ENCODE measurements around the gene ZBTB7C. TPM values are rescaled to one million over a fixed set of nuclear protein-coding genes. Genes with fewer than 3 reads are reported as not detected.
A peak's percentile ranks its signal among the peaks of the same experiment; 100 is the strongest.

Gene ZBTB7C
- total and polyA plus RNA-seq, 2 of the 8 experiments (the other 6 are each of a cell fraction or from before 2014, with no cell fraction given), result 0.15 to 0.45 TPM

DNA sequence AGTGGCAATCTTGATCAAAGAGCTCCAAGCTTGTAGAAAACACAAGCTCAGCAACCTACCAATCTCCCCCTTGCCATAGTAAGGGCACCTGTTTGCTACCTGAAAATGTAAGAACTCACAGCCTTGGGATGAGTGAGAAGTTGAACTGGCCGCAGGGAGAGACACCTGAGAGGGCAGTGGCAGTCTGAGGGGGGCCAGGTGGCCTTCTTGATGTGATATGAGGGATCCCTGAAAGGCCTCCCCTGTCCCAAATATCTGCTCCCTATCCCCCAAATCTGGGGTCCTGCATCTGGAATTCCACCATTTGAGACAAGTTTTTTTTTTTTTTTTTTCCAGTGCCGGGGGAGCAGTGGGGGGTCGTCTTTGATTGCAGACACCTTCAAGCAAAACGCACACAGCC lies 248.6 kb downstream of the ZBTB7C start:
- FAIRE-seq, result no peak
- H2BK20ac ChIP-seq (ENCODE audit: low read length), result no peak overlapping the region
- no peak overlapping the region for H2BK12ac ChIP-seq (ENCODE audit: low read depth, low read length)
- no peak overlapping the region for H4K91ac ChIP-seq (replicated peaks; ENCODE audit: insufficient read length, low read length)
- no peak overlapping the region for H3K4ac ChIP-seq (replicated peaks; ENCODE audit: insufficient read length, low read depth, low read length)
- no peak overlapping the region for H2AFZ ChIP-seq (ENCODE audit: low read length)
- H3K27me3 ChIP-seq (replicated peaks in 1 of 4; ENCODE audit: control insufficient read depth in 3 of 4, extremely low read depth in 1 of 4, insufficient read depth in 3 of 4, low read length in 3 of 4), result peaks cover 2 to 42% (median 29%) of the 10 kb centered on the region in 4 experiments
- no peaks in the 10 kb centered on the region for H3K36me3 ChIP-seq (ENCODE audit: control insufficient read depth in 2 of 4, insufficient read depth in 4 of 4, low read length in 3 of 4)
- no peak overlapping the region for H3K9ac ChIP-seq (replicated peaks in 1 of 4; ENCODE audit: extremely low read depth in 1 of 4, low read depth in 3 of 4, low read length in 3 of 4)
- H3K56ac ChIP-seq (replicated peaks; ENCODE audit: insufficient read length, low read depth, low read length), result no peak overlapping the region
- H3K79me1 ChIP-seq (ENCODE audit: low read depth, low read length), result no peaks in the 10 kb centered on the region
- H3K4me2 ChIP-seq (ENCODE audit: insufficient read depth in 1 of 2, low read depth in 2 of 2, low read length in 2 of 2), result peak overlapping the region; percentile 82 to 94
- H2BK15ac ChIP-seq (ENCODE audit: low read length), result no peak overlapping the region
- peak overlapping the region in 1 of 4 experiments; percentile 75; a peak in 2 of 8 replicates for H3K4me3 ChIP-seq (ENCODE audit: extremely low read depth in 1 of 4, insufficient read depth in 2 of 4, low read depth in 3 of 4, low read length in 4 of 4)
- H3K23me2 ChIP-seq (ENCODE audit: low read depth, low read length), result peaks cover 3% of the 10 kb centered on the region; the same call in 1 of the 2 replicates
- no peak overlapping the region for H2BK5ac ChIP-seq (ENCODE audit: low read depth, low read length)
- no peak for DNase-seq (ENCODE audit: low read depth in 1 of 2, low spot score in 2 of 2)
- H3K4me1 ChIP-seq (replicated peaks in 1 of 4; ENCODE audit: control insufficient read depth in 3 of 4, insufficient read depth in 4 of 4, low read length in 3 of 4), result peaks cover 2 to 9% (median 7%) of the 10 kb centered on the region in 4 experiments
- H3K18ac ChIP-seq (ENCODE audit: extremely low read depth, low read length), result no peak overlapping the region; the same call in 1 of the 2 replicates
- H3K9me3 ChIP-seq (ENCODE audit: insufficient read depth in 2 of 2, low read depth in 1 of 2, low read length in 1 of 2), result no peaks in the 10 kb centered on the region
- no peaks in the 10 kb centered on the region for H4K20me1 ChIP-seq (replicated peaks in 1 of 2; ENCODE audit: control insufficient read depth in 1 of 2, insufficient read depth in 2 of 2, low read length in 2 of 2)
- no peak overlapping the region for H2AK5ac ChIP-seq (ENCODE audit: low read depth, low read length)
- H3K14ac ChIP-seq (ENCODE audit: insufficient read length), result no peak overlapping the region
- H4K8ac ChIP-seq (ENCODE audit: extremely low read depth, insufficient read depth, low read length), result peak overlapping the region; percentile 22; the same call in 1 of the 2 replicates
- 39% methylated on average over 4 of the region's 4 CpGs; no CpG with 5 or more reads in 1 of the 2 experiments for WGBS, 2 experiments (ENCODE audit: extremely low coverage in 1 of 2, insufficient coverage in 1 of 2, insufficient read length in 1 of 2, insufficient replicate concordance in 2 of 2, low coverage in 1 of 2, low lambda C conversion rate in 2 of 2, missing lambda C conversion rate in 1 of 2)
- POLR2A ChIA-PET (ENCODE audit: partially characterized antibody), result interaction anchor here (1.8 kb wide), 1 partner anchor 15 kb away, joined by 6 read pairs; no protein-coding TSS in a partner anchor
- no peaks in the 10 kb centered on the region for H3K79me2 ChIP-seq (ENCODE audit: control insufficient read depth in 1 of 2, insufficient read depth in 2 of 2, low read length in 2 of 2)
- no peak overlapping the region for H4K5ac ChIP-seq (ENCODE audit: insufficient read length, low read depth, low read length)
- H3K23ac ChIP-seq (ENCODE audit: insufficient read length), result no peak overlapping the region
- H3K27ac ChIP-seq (ENCODE audit: low read depth, low read length), result no peak overlapping the region
- no peak overlapping the region for H2BK120ac ChIP-seq (replicated peaks; ENCODE audit: low read depth, low read length)
- CTCF ChIA-PET (ENCODE audit: partially characterized antibody), result interaction anchor here (0.8 to 1.4 kb wide), 6 partner anchors 9 to 315 kb away, joined by 3 to 6 read pairs (median 4); no protein-coding TSS in a partner anchor
